ENCODE data around the gene IFITM5.

IFITM5 gene

DNA sequence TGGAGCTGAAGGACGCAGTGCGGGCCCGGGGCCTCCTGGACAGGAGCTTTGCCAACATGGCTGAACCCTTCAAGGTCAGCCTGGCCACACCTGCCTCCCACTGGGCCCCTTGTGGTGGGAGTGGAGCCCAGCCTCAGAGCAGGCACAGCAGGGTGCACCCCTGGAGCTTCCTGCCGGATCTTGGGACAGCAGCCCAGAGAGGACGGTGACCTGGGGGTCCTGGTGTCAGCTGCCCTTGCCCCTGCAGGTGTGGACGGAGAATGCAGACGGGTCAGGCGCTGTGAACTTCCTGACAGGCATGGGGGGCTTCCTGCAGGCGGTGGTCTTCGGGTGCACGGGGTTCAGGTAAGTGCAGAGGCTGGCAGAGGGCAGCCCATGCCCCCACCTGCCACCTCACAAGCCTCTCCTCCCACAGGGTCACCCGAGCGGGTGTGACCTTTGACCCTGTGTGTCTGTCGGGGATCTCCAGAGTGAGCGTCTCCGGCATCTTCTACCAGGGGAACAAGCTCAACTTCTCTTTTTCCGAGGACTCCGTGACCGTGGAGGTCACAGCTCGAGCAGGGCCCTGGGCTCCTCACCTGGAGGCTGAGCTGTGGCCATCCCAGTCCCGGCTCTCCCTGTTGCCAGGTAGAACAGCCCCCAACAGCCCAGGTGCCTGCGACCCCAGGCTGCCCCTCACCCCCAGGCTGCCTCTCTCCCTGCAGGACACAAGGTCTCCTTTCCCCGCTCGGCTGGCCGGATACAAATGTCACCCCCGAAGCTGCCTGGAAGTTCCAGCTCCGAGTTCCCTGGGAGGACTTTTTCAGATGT, 5.3 kb downstream of the IFITM5 start:
- no peak for DNase-seq

DNA sequence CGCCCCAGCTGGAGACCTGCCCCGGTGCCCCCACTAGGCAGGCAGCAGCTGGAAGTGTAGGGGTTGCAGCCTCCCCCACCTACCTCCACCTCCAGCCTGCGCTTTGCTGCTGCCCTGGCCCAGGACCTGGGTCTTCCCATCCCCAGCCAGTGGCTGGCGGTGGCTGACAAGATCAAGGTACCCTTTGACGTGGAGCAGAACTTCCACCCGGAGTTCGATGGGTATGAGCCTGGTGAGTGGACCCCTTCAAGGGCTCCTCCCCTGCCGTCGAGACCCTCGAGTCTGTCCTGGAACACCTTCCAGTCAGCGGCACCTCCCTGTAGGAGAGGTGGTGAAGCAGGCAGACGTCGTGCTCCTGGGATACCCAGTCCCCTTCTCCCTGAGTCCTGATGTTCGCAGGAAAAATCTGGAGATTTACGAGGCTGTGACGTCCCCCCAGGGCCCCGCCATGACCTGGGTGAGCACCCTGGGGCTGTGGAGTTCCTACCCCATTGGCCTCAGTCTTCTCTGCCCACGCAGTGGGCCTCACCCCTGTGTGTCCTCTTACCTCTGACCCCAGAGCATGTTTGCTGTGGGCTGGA, 6.0 kb downstream of the IFITM5 start:
- no peak for DNase-seq

- no peak for DNase-seq
Measured at GRCh38 chr11:292211-293121, 6.9 kb downstream of the IFITM5 start.

GRCh38 chr11:291281-292210, 7.8 kb downstream of the IFITM5 start:
- DNase-seq: no peak

GRCh38 chr11:290621-291231, 8.6 kb downstream of the IFITM5 start:
- DNase-seq: peak in 1 of 2 donors; percentile 0

DNA sequence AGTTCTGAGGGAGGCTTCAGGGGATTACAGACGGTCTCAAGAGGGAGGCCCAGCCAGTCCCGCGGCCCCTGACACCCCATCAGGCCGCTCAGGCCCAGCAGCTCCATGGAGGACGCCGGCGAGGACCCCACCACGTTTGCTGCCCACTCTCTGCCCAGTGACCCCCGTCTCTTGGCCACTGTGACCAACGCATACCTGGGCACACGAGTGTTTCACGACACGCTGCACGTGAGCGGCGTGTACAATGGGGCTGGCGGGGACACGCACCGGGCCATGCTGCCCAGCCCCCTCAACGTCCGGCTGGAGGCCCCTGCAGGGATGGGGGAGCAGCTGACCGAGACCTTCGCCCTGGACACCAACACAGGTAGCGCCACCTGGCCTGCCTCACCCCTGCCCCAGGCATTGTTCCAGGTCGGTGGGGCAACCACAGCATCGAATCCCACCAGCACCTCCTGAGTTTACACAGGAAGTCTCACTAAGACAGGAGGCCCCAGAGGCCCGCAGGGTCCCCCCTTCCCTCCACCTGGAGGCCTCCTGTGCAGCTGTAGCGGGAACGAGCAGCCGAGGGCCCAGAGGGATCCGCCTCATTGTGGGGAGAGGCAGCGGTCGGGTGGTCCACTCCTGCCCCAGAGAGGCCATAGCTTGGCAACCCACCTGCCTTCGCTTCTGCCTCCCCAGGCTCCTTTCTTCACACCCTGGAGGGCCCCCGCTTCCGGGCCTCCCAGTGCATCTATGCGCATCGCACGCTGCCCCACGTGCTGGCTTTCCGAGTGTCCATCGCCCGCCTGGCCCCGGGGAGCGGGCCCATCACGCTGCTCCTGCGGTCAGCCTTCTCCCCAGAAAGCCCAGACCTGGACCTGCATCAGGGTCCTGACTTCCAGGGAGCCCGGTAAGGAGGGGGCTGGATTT, 9.4 kb downstream of the IFITM5 start:
- DNase-seq: peak in 1 of 2 donors; percentile 0

DNA sequence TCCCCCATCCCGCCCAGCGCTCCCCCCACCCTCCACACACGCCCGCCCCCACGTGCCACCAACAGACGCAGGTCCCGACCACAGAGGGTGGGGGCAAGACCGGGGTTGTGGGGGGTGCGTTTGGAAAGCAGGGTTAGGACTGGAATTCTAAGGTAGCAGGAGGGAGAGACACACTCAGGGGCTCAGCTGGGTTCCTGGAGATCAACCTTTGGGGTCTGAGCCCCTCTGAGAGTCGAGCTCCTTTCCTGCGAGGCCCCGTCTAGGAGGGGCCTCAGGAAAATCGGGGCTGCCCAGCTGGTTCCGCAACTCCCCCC, 10.0 kb downstream of the IFITM5 start:
- peak; percentile 40 to 45 for DNase-seq

DNA sequence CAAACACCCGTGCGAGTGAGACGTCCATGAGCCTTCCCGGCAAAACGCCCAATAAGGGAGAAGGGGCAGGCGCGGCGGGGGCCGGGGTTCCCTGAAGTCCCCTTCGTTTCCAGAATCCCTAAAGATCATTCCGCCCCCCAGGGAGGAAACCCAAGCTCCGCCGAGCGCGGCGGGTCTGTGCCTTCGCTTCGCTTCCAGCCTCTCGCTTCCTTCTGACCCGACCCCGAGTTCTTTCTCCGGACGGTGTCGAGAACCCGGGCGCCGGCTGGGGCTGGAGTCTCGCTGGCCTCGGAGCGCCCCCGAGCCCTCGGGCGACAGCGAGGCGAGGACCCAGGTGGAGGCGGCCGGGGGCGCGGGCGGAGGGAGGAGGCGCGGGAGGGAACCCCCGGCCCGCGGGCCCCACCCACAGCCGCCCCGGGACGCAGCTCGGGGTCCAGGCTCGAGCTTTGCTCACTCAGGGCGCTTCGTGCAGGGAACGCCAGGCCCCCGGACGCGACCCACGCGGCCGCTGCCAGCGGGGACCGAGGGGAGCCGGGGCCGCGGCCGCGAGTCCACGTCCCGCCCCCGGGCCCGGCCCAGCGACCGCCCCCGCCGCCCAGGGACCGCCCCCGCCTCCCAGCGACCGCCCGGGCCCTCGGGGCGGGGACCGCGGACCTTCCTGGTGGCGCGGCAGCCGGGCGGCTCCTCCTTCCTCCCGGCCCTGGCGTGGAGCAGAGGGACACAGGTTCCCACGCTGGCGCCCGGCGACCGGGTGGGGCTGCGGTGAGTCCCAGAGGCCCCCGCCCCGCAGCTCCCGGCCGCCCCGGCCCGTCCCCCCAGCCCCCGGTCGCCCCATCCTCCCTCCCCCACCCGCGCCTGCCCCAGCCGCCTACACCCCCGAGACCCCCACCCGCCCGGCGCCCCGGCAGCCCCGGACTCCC, 10.6 kb downstream of the IFITM5 start, which contains the start of gene PGGHG:
TSS of gene PGGHG (plus strand) at position 649 of the 920 bp plus-strand sequence. CDS start 691 bp downstream, outside the sequence.
- peak; percentile 60 to 67 for DNase-seq

GRCh38 chr11:287821-288477, 11.4 kb downstream of the IFITM5 start:
- peak in 1 of 2 donors; percentile 65 for DNase-seq

DNA sequence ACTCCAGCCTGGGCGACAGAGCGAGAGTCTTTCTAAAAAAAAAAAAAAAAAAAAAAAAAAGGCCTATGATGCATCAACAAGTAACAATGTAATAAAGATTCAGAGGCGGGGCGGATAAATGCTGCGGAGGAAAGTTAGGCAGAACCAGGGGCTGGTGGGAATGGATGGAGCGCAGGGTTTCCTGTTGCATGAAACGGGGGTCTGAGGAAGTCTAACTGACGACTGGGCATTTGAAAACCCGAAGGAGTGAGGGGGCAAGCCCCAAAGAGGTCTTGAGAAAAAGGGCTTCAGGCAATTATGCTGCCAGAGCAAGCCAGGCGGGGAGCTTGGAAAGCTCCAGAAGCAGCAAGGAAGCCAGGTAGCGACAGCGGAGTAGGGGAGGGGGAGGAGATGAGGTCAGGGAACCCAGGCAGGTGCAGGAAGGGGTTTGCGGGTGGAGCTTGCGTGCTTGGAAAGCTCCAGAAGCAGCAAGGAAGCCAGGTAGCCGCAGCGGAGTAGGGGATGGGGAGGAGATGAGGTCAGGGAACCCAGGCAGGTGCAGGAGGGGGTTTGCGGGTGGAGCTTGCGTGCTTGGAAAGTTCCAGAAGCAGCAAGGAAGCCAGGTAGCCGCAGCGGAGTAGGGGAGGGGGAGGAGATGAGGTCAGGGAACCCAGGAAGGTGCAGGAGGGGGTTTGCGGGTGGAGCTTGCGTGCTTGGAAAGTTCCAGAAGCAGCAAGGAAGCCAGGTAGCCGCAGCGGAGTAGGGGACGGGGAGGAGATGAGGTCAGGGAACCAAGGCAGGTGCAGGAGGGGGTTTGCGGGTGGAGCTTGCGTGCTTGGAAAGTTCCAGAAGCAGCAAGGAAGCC, 12.1 kb downstream of the IFITM5 start:
- peak; percentile 74 to 80 for DNase-seq

- no peak for DNase-seq
Measured at GRCh38 chr11:285894-286220, 13.5 kb downstream of the IFITM5 start.

DNA sequence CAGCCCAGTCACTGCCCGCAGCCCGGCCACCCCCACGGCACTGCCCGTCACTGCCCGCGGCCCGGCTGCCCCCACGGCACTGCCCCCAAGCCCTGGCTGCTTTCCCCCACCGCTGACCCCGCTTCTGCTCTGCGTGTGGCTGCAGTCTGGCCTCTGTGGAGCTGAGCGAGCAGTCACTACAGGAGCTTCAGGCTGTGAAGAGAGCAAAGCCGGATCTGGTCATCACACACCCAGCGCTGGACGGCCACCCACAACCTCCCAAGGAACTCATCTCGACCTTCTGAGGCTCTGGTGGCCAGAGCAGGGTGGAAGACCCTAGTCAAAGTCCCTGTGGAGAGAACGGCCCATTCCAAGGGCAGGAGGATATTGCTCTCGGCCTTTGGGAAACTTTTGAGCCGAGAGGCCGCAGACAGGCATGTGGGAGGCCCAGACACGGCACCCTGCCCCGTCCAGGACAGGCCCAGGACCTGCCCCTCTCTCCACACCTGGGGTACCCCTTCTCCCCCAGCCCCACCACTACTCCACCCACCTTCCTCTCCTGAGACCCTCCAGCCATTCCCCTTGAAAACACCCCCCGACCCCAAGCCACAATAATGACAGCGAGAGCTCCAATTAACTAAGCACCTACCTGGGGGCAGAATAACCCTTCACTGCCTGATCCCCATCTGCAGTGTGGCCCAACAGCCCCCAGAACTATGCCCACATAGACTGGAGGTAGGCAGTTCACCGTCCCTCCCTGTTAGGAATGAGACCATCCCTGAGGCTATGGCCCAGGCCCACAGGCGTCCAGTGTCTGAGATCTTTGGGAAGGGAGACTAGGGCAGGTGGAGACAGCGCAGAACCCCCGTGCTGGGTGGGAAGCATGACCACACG, 14.1 kb downstream of the IFITM5 start:
- no peak for DNase-seq

GRCh38 chr11:284105-285020, 15.0 kb downstream of the IFITM5 start:
- DNase-seq: no peak

- DNase-seq: no peak
Measured at GRCh38 chr11:283405-284104, 15.8 kb downstream of the IFITM5 start.

GRCh38 chr11:282630-283360, 16.5 kb downstream of the IFITM5 start:
- no peak for DNase-seq

Data from CD4-positive, alpha-beta T cell treated with Interleukin-1 beta for 1 hour (primary cell).